AG04449 (cell line): ENCODE data around the gene EHBP1L1.

Experiments
- CTCF ChIA-PET: fragments of 350-600 bp; formaldehyde crosslinking; extraction: SDS; loops from one replicate; lab custom pipeline; 2021; ENCODE audit warnings: antibody characterized with exemption; lab: Yijun Ruan, JAX
- POLR2A ChIA-PET: fragments of 400-600, 350-600 bp; formaldehyde crosslinking; extraction: SDS; loops from one replicate; lab custom pipeline; 2020; ENCODE audit warnings: antibody characterized with exemption, inconsistent platforms; lab: Yijun Ruan, JAX
- DNase-seq: peaks from one replicate; pipeline ENCODE4 v3.0.0-alpha.2; 2010; ENCODE audit warnings: low read depth, low spot score
- H3K4me3 ChIP-seq: 2 replicates; pipeline ENCODE4 v1.5.1; 2011; ENCODE audit warnings: low read depth, mild to moderate bottlenecking, control low read depth, low read length
- CTCF ChIP-seq: IDR thresholded peaks from one replicate; pipeline ENCODE4 v1.5.1; 2011; ENCODE audit warnings: mild to moderate bottlenecking, moderate library complexity, low read length, control low read depth, inconsistent platforms; ENCODE audit not compliant: insufficient read depth; ENCODE audit errors: missing control alignments

EHBP1L1 gene

GRCh38 chr11:65624931-65625627 lies 49.2 kb downstream of the EHBP1L1 start:
- DNase-seq, result no peak
- ChIA-PET CTCF (interaction anchor here (1.1 to 3.7 kb wide), 3 partner anchors 8 to 79 kb away, joined by 3 to 20 read pairs (median 16); partner anchors contain the start of gene SIPA1), POLR2A (no interaction called here)
- TF ChIP-seq CTCF, result no peak
- no peak overlapping the region for H3K4me3 ChIP-seq

- peak; percentile 52 for TF ChIP-seq CTCF
- H3K4me3 ChIP-seq, result no peak overlapping the region
- POLR2A ChIA-PET, result interaction anchor here (0.6 to 1.2 kb wide), 3 partner anchors 10 to 37 kb away, joined by 3 to 4 read pairs (median 3); partner anchors contain the start of genes MAP3K11, PCNX3 and RELA
- no peak for DNase-seq
- CTCF ChIA-PET, result interaction anchor here (0.8 to 3.7 kb wide), 9 partner anchors 8 to 226 kb away, joined by 3 to 20 read pairs (median 4); partner anchors contain the start of genes PCNX3 and SIPA1
Measured at GRCh38 chr11:65625628-65626342, 49.9 kb downstream of the EHBP1L1 start.

GRCh38 chr11:65627202-65627601 lies 51.3 kb downstream of the EHBP1L1 start:
- POLR2A ChIA-PET, result interaction anchor here (1.2 kb wide), 1 partner anchor 12 kb away, joined by 4 read pairs; the partner anchor contains the start of gene PCNX3
- TF ChIP-seq CTCF, result no peak
- H3K4me3 ChIP-seq, result no peak overlapping the region
- DNase-seq, result no peak
- CTCF ChIA-PET, result interaction anchor here (1.4 to 3.7 kb wide), 5 partner anchors 8 to 200 kb away, joined by 4 to 20 read pairs (median 8); partner anchors contain the start of genes PCNX3 and SIPA1

GRCh38 chr11:65629579-65629978 lies 53.7 kb downstream of the EHBP1L1 start:
- POLR2A ChIA-PET, result no interaction called here
- CTCF ChIA-PET, result interaction anchor here (0.6 kb wide), 1 partner anchor 8 kb away, joined by 3 read pairs; the partner anchor contains the start of gene SIPA1
- H3K4me3 ChIP-seq, result no peak overlapping the region
- DNase-seq, result no peak
- TF ChIP-seq CTCF, result no peak

GRCh38 chr11:65630215-65630614 lies 54.4 kb downstream of the EHBP1L1 start:
- DNase-seq, result no peak
- H3K4me3 ChIP-seq, result no peak overlapping the region
- POLR2A ChIA-PET, result no interaction called here
- TF ChIP-seq CTCF, result no peak
- CTCF ChIA-PET, result no interaction called here
